ENCODE results near the gene ITGB2. TPM values are rescaled to one million over a fixed set of nuclear protein-coding genes. Genes with fewer than 3 reads are reported as not detected.
A peak's percentile ranks its signal among the peaks of the same experiment; 100 is the strongest.

Gene ITGB2
- total RNA-seq = 468 TPM
- long read RNA-seq, transcript ITGB2-201 (16 exons, 2,955 nt) = major isoform, 239 of 541 reads
- long read RNA-seq, transcript ITGB2-210 (3 exons, 704 nt) = minor isoform, 8 of 541 reads
- long read RNA-seq, partial matches to known transcripts = 243 of 541 reads
- long read RNA-seq, other reads (novel, unspliced or antisense) = 45 of 541 reads

GRCh38 chr21:44920694-44921604, at the start of gene ITGB2:
Gene ITGB2, minus strand, starts transcription at chr21:44920899. Its CDS starts 10,117 bp downstream, at chr21:44910782.
- H3K27me3 ChIP-seq (ENCODE audit: low read depth) = peaks cover 23% of the 10 kb centered on the region
- DNase-seq (peak; percentile 90), ATAC-seq (peak; percentile 76 to 85)
- peaks cover 55% of the 10 kb centered on the region for H3K4me1 ChIP-seq
- H3K36me3 ChIP-seq = no peaks in the 10 kb centered on the region
- intact Hi-C loops (cut with DNase I) = no loop called here
- TF ChIP-seq CTCF (IDR thresholded peaks at IDR 0.05) = no peak
- H3K9me3 ChIP-seq = no peaks in the 10 kb centered on the region
- H3K4me3 ChIP-seq = peak within 1 kb of the TSS; percentile 58
- peak within 1 kb of the TSS; percentile 63 for H3K27ac ChIP-seq

- DNase-seq (no peak), ATAC-seq (peak in 1 of 2 donors; percentile 28)
- H3K27me3 ChIP-seq (ENCODE audit: low read depth) = no peaks in the 10 kb centered on the region
- no peak overlapping the region for H3K4me3 ChIP-seq
- H3K27ac ChIP-seq = no peak overlapping the region
- peaks cover 12% of the 10 kb centered on the region for H3K36me3 ChIP-seq
- TF ChIP-seq CTCF (IDR thresholded peaks at IDR 0.05) = no peak
- intact Hi-C loops (cut with DNase I) = no loop called here
- H3K9me3 ChIP-seq = no peaks in the 10 kb centered on the region
- H3K4me1 ChIP-seq = peaks cover 50% of the 10 kb centered on the region
Measured at GRCh38 chr21:44969931-44970755, 49.4 kb upstream of the ITGB2 start.

GRCh38 chr21:44969066-44969670, 48.5 kb upstream of the ITGB2 start:
- H3K36me3 ChIP-seq = peaks cover 5% of the 10 kb centered on the region
- ATAC-seq (no peak), DNase-seq (no peak)
- intact Hi-C loops (cut with DNase I) = no loop called here
- H3K4me3 ChIP-seq = no peak overlapping the region
- H3K9me3 ChIP-seq = no peaks in the 10 kb centered on the region
- H3K4me1 ChIP-seq = peaks cover 59% of the 10 kb centered on the region
- peak overlapping the region; percentile 32 for H3K27ac ChIP-seq
- no peak for TF ChIP-seq CTCF (IDR thresholded peaks at IDR 0.05)
- no peaks in the 10 kb centered on the region for H3K27me3 ChIP-seq (ENCODE audit: low read depth)

- TF ChIP-seq CTCF (IDR thresholded peaks at IDR 0.05) = no peak
- Histone ChIP-seq H3K9me3 (no peaks in the 10 kb centered on the region), H3K27me3 (ENCODE audit: low read depth) (no peaks in the 10 kb centered on the region), H3K27ac (peak overlapping the region; percentile 51), H3K4me1 (peaks cover 62% of the 10 kb centered on the region), H3K4me3 (no peak overlapping the region), H3K36me3 (peaks cover 5% of the 10 kb centered on the region)
- DNase-seq (no peak), ATAC-seq (peak; percentile 1 to 14)
- intact Hi-C loops (cut with DNase I) = no loop called here
Measured at GRCh38 chr21:44967082-44968047, 46.7 kb upstream of the ITGB2 start.

Data from lower lobe of right lung (tissue), 2 donors.